Naive B cell (primary cell): ENCODE results near the gene DNMT3A. TPM values are rescaled to one million over a fixed set of nuclear protein-coding genes. Genes with fewer than 3 reads are reported as not detected.
A peak's percentile ranks its signal among the peaks of the same experiment; 100 is the strongest.

Experiments used
- ATAC-seq, 2 donors: fragments of 150-1000 bp; cut with Tn5 transposase; 2 replicates each; pipeline ENCODE4 v1.10.0; 2021; ENCODE audit warnings: low read depth in 2 of 2, mild to moderate bottlenecking in 2 of 2, moderate library complexity in 2 of 2
- DNase-seq: peaks from one replicate; pipeline ENCODE4 v3.0.0; 2022
- H3K27ac Mint-ChIP-seq, 6 donors: one replicate each; pipeline ENCODE4 v1.8.0; 2020 to 2022; ENCODE audit warnings: mild to moderate bottlenecking in 6 of 6, mixed read lengths in 6 of 6, moderate library complexity in 5 of 6, inconsistent platforms in 2 of 6
- H3K27me3 Mint-ChIP-seq, 3 donors: one replicate each; pipeline ENCODE4 v1.8.0; 2021 to 2022; ENCODE audit warnings: mixed read lengths in 3 of 3, mild to moderate bottlenecking in 1 of 3
- H3K36me3 Mint-ChIP-seq, 2 donors: one replicate each; pipeline ENCODE4 v1.8.0; 2020 to 2022; ENCODE audit warnings: mixed read lengths in 2 of 2, inconsistent platforms in 1 of 2, mild to moderate bottlenecking in 1 of 2
- H3K4me1 Mint-ChIP-seq, 3 donors: one replicate each; pipeline ENCODE4 v1.8.0; 2020 to 2022; ENCODE audit warnings: mixed read lengths in 3 of 3, inconsistent platforms in 1 of 3, mild to moderate bottlenecking in 1 of 3, moderate library complexity in 1 of 3
- H3K4me3 Mint-ChIP-seq, 8 donors: one replicate each; pipeline ENCODE4 v1.8.0; 2020 to 2022; ENCODE audit warnings: mild to moderate bottlenecking in 8 of 8, mixed read lengths in 8 of 8, moderate library complexity in 8 of 8, inconsistent platforms in 2 of 8
- H3K9me3 Mint-ChIP-seq, 7 donors: one replicate each; pipeline ENCODE4 v1.8.0; 2020 to 2022; ENCODE audit warnings: mixed read lengths in 7 of 7, mild to moderate bottlenecking in 5 of 7, inconsistent platforms in 2 of 7, moderate library complexity in 1 of 7
- polyA plus RNA-seq, 6 donors: library from polyadenylated mRNA; unstranded; fragments of 300-500 nt; fragmentation: Illumina TruSeq; gene quantifications; one replicate each; pipeline ENCODE4 v1.2.3, GENCODE V29; 2021; ENCODE audit warnings: low read depth in 6 of 6

The DNMT3A gene
- polyA plus RNA-seq, 6 donors from 2014 or later = 7.3 to 14.0 (median 8.5) TPM

DNA sequence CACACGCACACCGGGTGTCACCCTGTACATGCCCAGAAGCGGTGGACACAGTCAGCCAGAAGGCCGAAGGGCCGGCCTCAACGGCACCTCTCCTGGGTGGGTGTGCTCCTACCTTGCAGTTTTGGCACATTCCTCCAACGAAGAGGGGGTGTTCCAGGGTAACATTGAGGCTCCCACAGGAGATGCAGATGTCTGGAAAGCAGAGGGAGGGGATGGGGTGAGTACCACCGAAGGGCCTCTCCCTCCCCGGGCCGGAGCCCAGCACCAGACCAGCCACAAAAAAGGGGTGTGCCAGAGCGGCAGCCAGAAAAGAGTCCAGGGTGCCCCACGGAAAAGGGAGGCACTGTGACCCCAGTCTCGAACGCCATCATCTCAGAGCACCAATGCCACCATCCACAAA, 96.6 kb downstream of the DNMT3A start:
- no peak overlapping the region for H3K27ac Mint-ChIP-seq
- H3K4me3 Mint-ChIP-seq = peak overlapping the region in 1 of 8 donors; percentile 5
- peaks cover 8 to 10% (median 9%) of the 10 kb centered on the region in 3 donors for H3K4me1 Mint-ChIP-seq

DNA sequence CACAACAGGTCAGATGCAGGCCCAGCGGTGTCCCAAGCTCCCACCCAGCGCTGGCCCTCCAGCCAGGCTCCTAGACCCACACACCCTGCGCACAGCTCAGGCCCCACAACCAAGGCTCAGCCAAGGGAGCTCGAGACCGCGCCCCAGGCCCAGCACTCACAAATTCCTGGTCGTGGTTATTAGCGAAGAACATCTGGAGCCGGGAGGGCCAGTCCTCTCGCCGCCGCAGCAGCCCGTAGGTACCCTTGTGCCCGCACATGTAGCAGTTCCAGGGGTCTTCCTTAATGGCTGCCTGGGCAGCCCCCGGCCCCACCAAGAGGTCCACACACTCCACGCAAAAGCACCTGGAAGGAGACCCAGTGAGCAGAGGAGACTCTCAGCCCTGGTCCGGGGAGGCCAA, 97.7 kb downstream of the DNMT3A start:
- DNase-seq (no peak), ATAC-seq (no peak)
- Mint-ChIP-seq H3K4me3 (no peak overlapping the region), H3K9me3 (no peaks in the 10 kb centered on the region), H3K36me3 (peaks cover 6 to 38% of the 10 kb centered on the region in 2 donors), H3K27ac (peak overlapping the region in 1 of 6 donors; percentile 24), H3K4me1 (peaks cover 0 to 1% (median 0%) of the 10 kb centered on the region in 3 donors), H3K27me3 (no peaks in the 10 kb centered on the region)

More for the DNA sequence above, 96.6 kb downstream of the DNMT3A start:
- DNase-seq (no peak), ATAC-seq (no peak)
- peaks cover 5 to 35% of the 10 kb centered on the region in 2 donors for H3K36me3 Mint-ChIP-seq
- no peaks in the 10 kb centered on the region for H3K9me3 Mint-ChIP-seq
- no peaks in the 10 kb centered on the region for H3K27me3 Mint-ChIP-seq

DNA sequence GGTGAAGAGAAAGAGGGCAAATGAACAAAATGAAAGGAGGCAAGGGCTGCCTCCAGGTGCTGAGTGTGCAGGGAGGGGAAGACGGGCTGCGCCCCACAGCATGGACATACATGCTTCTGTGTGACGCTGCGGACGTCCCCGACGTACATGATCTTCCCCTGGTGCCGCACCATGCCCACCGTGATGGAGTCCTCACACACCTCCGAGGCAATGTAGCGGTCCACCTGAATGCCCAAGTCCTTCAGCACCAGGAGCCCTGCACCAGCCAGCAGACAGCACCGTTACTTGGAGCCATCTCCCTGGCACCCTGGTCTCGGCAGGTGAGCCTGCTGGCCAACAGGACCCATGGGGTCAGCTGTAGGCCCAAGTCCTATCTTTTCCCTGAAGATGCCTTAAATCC, 100.3 kb downstream of the DNMT3A start:
- ATAC-seq = no peak
- Mint-ChIP-seq H3K36me3 (peaks cover 6 to 43% of the 10 kb centered on the region in 2 donors), H3K27me3 (no peaks in the 10 kb centered on the region), H3K4me3 (no peak overlapping the region), H3K9me3 (no peaks in the 10 kb centered on the region), H3K4me1 (peaks cover 0 to 5% (median 0%) of the 10 kb centered on the region in 3 donors), H3K27ac (no peak overlapping the region)
- DNase-seq = no peak

DNA sequence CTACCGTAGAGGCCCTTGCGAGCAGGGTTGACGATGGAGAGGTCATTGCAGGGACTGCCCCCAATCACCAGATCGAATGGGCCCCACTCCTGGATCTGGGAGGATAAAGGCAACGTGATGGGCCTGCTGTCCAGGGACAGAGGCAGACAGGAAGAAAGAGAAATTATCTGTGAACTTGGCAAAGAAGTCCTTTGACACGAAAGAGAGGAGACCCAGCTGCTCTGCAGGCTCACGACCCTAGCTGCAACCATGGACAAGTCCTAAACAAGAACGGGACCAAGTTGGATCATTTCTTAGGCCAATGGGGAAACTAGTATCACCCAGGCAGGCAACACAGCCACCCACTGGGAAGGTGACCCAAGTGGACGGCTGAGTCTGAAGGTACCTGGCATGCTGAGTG, 101.1 kb downstream of the DNMT3A start:
- no peak for DNase-seq
- Mint-ChIP-seq H3K4me3 (peak overlapping the region in 1 of 8 donors; percentile 56), H3K36me3 (peaks cover 6 to 35% of the 10 kb centered on the region in 2 donors), H3K27ac (peak overlapping the region in 1 of 6 donors; percentile 39), H3K27me3 (no peaks in the 10 kb centered on the region), H3K4me1 (peaks cover 0 to 5% (median 0%) of the 10 kb centered on the region in 3 donors), H3K9me3 (no peaks in the 10 kb centered on the region)
- ATAC-seq = no peak

DNA sequence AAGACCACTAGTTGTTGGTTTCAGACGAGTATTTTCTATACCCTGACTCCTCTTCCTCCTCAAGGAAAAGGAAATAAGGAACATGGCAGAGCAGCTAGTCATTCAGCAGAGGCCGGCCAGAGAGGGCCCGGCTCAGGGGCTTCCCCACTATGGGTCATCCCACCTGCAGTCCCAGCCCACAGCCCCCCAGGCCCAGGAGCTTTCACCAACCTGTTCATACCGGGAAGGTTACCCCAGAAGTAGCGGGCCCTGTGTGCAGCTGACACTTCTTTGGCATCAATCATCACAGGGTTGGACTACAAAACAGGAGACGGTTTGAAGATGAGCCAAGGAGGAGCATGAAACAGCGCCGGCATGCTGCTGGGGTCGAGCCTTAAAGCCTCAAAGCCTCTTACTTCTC, 102.8 kb downstream of the DNMT3A start:
- no peaks in the 10 kb centered on the region for H3K9me3 Mint-ChIP-seq
- no peaks in the 10 kb centered on the region for H3K27me3 Mint-ChIP-seq
- DNase-seq (no peak), ATAC-seq (no peak)
- H3K27ac Mint-ChIP-seq = no peak overlapping the region
- H3K4me1 Mint-ChIP-seq = peaks cover 0 to 5% (median 0%) of the 10 kb centered on the region in 3 donors
- no peak overlapping the region for H3K4me3 Mint-ChIP-seq
- H3K36me3 Mint-ChIP-seq = peaks cover 14 to 45% of the 10 kb centered on the region in 2 donors

DNA sequence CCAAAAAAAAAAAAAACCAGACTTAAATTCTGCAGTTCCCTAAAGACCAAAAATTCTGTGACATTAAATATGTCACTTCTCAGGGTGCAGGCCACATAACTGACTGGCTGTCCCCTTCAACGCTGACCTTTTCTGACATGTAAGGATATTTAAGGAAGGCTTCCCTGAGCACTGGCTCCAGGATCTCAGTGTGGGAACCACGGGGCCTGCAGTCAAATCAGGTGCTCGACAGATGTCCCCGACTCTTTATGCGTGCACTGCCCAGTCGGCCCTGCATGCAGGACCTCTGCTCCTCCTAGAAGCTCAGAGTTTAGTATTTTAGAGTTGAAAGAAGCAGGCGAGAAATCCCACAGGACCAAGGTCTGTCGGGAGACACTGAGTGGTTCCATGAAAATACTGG, 104.0 kb downstream of the DNMT3A start:
- H3K9me3 Mint-ChIP-seq = no peaks in the 10 kb centered on the region
- no peak overlapping the region for H3K27ac Mint-ChIP-seq
- peaks cover 0 to 5% (median 0%) of the 10 kb centered on the region in 3 donors for H3K4me1 Mint-ChIP-seq
- no peaks in the 10 kb centered on the region for H3K27me3 Mint-ChIP-seq
- peaks cover 16 to 54% of the 10 kb centered on the region in 2 donors for H3K36me3 Mint-ChIP-seq
- ATAC-seq (no peak), DNase-seq (no peak)
- H3K4me3 Mint-ChIP-seq = no peak overlapping the region

DNA sequence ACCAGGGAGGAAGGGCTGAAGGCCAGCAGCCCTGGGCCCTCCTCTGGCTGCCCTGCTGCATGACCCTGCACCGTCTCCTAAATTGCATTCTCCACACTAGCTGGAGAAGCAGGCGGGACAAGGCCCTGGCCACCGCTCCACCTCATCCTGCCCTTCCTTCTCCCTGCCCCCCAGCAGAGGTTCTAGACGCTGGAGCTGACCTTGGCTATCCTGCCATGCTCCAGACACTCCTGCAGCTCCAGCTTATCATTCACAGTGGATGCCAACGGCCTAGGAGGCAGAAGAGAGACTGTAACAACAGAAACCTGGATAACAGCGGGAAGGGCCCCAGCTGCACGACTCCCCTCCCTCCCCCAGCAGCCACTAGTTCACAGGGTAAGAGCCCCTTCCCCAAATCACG, 105.0 kb downstream of the DNMT3A start:
- H3K27me3 Mint-ChIP-seq = no peaks in the 10 kb centered on the region
- H3K9me3 Mint-ChIP-seq = no peaks in the 10 kb centered on the region
- peaks cover 16 to 46% of the 10 kb centered on the region in 2 donors for H3K36me3 Mint-ChIP-seq
- ATAC-seq (no peak), DNase-seq (no peak)
- H3K4me3 Mint-ChIP-seq = no peak overlapping the region
- peaks cover 0 to 5% (median 0%) of the 10 kb centered on the region in 3 donors for H3K4me1 Mint-ChIP-seq
- H3K27ac Mint-ChIP-seq = peak overlapping the region in 1 of 6 donors; percentile 43

DNA sequence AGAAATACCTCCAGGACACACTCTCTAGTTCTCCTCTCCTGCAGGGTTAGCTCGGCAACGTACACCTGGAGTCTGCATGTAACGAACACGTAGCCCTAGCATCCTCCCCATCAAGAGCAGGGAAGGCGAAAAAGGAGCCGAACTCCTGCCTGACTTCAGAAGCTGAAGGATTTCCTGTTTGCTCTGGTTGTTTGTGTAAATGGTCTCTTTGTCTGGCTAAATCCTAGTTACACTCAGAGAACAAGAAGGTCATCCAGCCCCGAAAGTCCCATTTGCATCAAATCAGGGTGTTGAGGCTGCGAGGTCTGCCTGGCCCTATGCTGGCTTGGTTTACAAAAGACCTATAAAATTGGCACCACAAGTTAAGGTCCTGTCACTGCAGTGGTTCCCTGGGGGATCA, 107.0 kb downstream of the DNMT3A start:
- no peak for DNase-seq
- Mint-ChIP-seq H3K4me1 (peaks cover 0 to 8% (median 4%) of the 10 kb centered on the region in 3 donors), H3K36me3 (peaks cover 10 to 28% of the 10 kb centered on the region in 2 donors), H3K27ac (no peak overlapping the region), H3K4me3 (no peak overlapping the region), H3K27me3 (no peaks in the 10 kb centered on the region), H3K9me3 (no peaks in the 10 kb centered on the region)
- no peak for ATAC-seq

DNA sequence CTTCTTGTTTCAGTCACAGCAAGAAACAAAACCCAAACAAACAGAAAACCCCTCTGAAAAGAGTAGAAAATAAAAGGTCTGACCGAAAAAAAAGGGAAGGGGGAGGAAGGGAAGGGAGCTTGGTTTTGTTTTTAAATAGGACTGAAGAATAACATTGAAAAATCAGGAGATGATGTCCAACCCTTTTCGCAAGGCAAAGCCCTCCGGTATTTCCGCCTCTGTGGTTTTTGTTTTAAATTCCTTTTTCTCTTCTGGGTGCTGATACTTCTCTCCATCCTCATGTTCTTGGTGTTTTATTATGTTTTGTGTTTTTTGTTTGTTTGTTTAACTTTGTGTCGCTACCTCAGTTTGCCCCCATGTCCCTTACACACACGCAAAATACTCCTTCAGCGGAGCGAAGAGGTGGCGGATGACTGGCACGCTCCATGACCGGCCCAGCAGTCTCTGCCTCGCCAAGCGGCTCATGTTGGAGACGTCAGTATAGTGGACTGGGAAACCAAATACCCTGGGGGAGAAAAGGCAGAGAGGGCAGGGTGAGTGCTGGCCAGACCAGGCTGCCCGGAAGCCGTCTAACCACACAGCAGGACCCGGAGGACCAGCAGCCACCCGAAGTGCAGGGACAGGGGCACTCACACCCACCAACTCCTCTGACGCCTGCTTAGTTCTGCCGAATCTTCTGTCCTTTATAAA, 107.7 kb downstream of the DNMT3A start:
- H3K27me3 Mint-ChIP-seq = no peaks in the 10 kb centered on the region
- ATAC-seq (no peak), DNase-seq (no peak)
- no peak overlapping the region for H3K4me3 Mint-ChIP-seq
- peaks cover 2 to 8% (median 7%) of the 10 kb centered on the region in 3 donors for H3K4me1 Mint-ChIP-seq
- no peaks in the 10 kb centered on the region for H3K9me3 Mint-ChIP-seq
- H3K27ac Mint-ChIP-seq = peak overlapping the region in 1 of 6 donors; percentile 80
- H3K36me3 Mint-ChIP-seq = peaks cover 10 to 28% of the 10 kb centered on the region in 2 donors

DNA sequence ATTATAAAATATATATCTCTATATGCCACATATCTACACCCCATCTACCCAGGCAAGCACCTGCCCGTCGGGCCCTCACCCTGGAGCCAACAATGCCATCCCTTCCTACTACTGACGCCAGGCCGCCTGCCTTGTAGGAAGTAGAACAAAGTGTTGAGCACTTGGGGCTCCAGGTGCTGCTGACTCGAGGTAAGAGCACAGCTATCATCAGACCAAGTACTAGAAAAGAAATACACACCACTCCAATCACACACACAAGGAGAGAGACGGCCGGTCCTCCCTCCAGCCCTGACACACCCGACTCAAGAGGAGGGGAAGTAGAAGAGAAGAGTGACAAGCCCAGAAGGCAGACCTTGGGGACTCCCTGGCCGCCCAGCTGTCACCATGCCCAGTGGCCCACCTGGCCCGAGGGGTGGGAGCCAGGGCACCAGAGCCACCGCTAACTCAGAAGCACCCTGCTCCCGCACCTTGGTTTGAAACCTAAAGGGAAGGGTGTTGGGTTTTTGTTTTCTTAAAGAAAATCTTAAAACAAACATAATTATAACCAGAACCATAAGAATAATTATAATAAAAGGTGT, 109.4 kb downstream of the DNMT3A start:
- Mint-ChIP-seq H3K4me1 (peaks cover 11 to 12% (median 12%) of the 10 kb centered on the region in 3 donors), H3K27ac (peak overlapping the region in 4 of 6 donors; percentile 16 to 76 (median 48)), H3K4me3 (no peak overlapping the region), H3K36me3 (peaks cover 10 to 28% of the 10 kb centered on the region in 2 donors), H3K9me3 (no peaks in the 10 kb centered on the region), H3K27me3 (no peaks in the 10 kb centered on the region)
- no peak for DNase-seq
- no peak for ATAC-seq

DNA sequence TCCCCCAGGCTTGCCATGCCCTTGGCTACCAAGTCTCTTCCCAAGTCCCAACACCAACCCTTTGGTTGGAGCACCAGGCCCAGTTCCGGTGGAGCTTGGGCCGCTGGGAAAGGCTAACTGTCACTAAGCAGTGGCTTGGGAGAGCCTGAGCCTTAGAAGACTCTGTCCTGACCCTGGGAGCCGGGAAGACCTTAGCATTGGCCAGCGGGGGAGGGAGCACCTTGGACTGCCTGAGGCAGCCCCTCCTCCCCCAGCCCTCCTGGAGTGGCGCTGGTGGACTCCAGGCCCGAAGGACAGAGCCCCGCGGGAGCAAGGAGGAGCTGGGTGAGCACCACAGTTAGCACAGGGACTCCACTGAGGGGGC, 110.8 kb downstream of the DNMT3A start:
- H3K36me3 Mint-ChIP-seq = peaks cover 10 to 20% of the 10 kb centered on the region in 2 donors
- ATAC-seq (no peak), DNase-seq (no peak)
- no peaks in the 10 kb centered on the region for H3K9me3 Mint-ChIP-seq
- H3K4me1 Mint-ChIP-seq = peaks cover 7 to 21% (median 18%) of the 10 kb centered on the region in 3 donors
- H3K4me3 Mint-ChIP-seq = no peak overlapping the region
- no peak overlapping the region for H3K27ac Mint-ChIP-seq
- no peaks in the 10 kb centered on the region for H3K27me3 Mint-ChIP-seq

DNA sequence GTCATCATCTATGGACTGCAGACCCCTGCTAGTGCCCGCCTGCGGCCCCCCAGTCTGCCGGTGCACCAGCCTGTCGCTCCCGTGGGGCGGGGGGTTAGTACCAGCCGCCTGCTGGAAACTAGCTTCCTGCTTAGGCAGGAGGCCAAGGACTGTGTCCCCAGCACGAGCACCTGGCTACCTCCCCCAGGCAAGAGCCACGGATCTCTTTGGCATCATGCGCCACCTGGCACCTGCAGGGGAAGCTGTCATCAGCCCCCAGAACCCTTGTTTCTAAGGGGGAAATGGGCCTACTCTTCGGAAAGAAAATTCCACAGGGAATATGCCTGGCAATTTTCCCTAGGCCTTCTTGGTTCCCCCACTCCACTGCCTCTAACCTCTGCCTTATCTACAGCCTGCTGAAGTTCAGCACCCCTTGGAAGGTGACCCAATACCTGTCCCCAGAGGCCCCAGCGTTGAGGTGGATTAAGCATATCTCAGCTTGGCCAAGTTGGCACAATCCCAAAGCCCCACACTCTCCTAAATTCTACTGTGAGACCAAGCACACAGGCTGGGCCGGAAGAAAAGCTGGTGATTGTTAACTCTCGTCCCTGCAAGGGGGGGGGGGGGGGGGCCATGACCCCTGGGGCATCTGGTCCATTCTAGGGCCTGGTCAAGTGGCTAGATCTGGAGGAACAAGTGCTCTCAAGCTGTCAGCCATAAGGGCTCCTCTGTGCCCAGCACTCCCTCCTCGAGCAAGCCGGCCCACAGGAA, 111.4 kb downstream of the DNMT3A start:
- peaks cover 10 to 20% of the 10 kb centered on the region in 2 donors for H3K36me3 Mint-ChIP-seq

DNA sequence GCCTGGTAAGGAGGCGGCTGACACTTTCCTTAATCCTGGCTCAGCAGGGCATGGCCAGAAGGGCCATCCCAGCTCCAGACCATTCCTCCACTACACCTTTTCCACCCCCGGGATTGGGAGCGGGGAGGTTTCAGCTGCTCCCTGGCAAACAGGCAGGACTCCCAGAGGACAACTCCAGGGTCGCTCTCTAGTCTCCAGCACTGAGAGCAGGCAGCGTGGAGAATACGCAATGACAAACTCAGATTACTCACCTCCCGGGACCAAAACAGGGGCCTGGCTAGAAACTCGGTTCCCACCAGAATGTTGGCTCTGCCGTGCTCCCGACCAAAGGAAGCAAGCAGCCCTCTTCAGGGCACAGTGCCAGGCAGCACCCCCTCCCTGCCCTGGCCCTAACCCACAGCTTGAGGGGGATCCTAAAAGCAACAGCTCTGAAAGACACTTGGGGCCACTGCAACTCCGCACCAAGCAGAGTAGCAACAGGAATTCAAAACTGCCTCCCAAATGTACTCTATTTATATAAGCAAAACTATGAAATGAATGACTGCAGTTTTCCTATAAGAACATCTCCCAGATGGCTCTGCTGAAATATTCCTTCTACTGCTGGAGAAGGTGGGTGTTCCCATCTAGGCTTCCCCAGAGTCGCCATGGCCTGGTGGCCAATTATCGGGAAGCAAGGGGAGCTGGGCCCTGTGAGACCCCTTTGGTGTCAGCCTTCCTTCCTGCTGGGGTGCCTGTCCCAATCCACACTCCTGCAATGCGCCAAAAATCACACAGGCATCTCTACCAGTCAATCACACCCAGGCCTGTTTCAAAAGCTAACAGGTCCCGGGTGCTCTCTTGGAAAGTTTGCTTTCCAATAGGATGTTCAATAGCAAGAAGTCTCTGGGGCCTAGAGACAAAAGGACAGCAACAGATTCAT, 112.2 kb downstream of the DNMT3A start:
- ATAC-seq = no peak
- H3K9me3 Mint-ChIP-seq = no peaks in the 10 kb centered on the region
- H3K27ac Mint-ChIP-seq = peak overlapping the region in 2 of 6 donors; percentile 14 to 62

More for the DNA sequence above, 111.4 kb downstream of the DNMT3A start:
- Mint-ChIP-seq H3K27me3 (no peaks in the 10 kb centered on the region), H3K9me3 (no peaks in the 10 kb centered on the region), H3K4me3 (no peak overlapping the region), H3K27ac (no peak overlapping the region), H3K4me1 (peaks cover 7 to 22% (median 20%) of the 10 kb centered on the region in 3 donors)
- no peak for ATAC-seq
- no peak for DNase-seq

More for the DNA sequence above, 112.2 kb downstream of the DNMT3A start:
- Mint-ChIP-seq H3K4me3 (peak overlapping the region in 2 of 8 donors; percentile 54 to 77), H3K27me3 (no peaks in the 10 kb centered on the region), H3K4me1 (peaks cover 7 to 26% (median 20%) of the 10 kb centered on the region in 3 donors), H3K36me3 (peaks cover 8 to 16% of the 10 kb centered on the region in 2 donors)
- no peak for DNase-seq
